HepG2 (cell line): Measurements from ENCODE around the gene RPL22L1. TPM values are rescaled to one million over a fixed set of nuclear protein-coding genes. Genes with fewer than 3 reads are reported as not detected.

Experiments
- ATAC-seq: fragments of 200-7000 bp; cut with Tn5 transposase; 3 replicates; pipeline ENCODE4 v1.9.1; 2020; ENCODE audit warnings: mild to moderate bottlenecking, moderate library complexity
- BruUV-seq: library from RNA; stranded (reverse); fragments of 400-500 nt; replicated peaks from 2 replicates; lab custom pipeline; 2021; lab: Mats Ljungman, UMichigan
- CTCF ChIA-PET: fragments of 300-600 bp; formaldehyde crosslinking; extraction: SDS; loops from one replicate; lab custom pipeline; 2021; ENCODE audit warnings: low total read pairs, inconsistent platforms, low intra/inter-chr PET ratio; lab: Yijun Ruan, JAX
- POLR2A ChIA-PET: fragments of 350-600 bp; sonication (Branson Sonifier 250); formaldehyde crosslinking; loops from one replicate; lab custom pipeline; 2020; ENCODE audit warnings: antibody characterized with exemption, inconsistent platforms; lab: Yijun Ruan, JAX
- DNase-seq: peaks from one replicate; pipeline ENCODE4 v3.0.0-alpha.2; 2015; ENCODE audit warnings: low spot score
- FAIRE-seq: peaks from 3 replicates; lab custom pipeline; 2011; peaks lifted over from hg19 to GRCh38; lab: Jason Lieb, UNC
- H2AFZ ChIP-seq: one replicate; pipeline ENCODE4 v1.6.1; 2011; ENCODE audit warnings: low read length, inconsistent platforms
- H3K27ac ChIP-seq: fragments of 300-600 bp; 3 replicates; pipeline ENCODE4 v1.8.0; 2011; ENCODE audit warnings: mixed run types, mild to moderate bottlenecking, mixed read lengths, low read length, inconsistent platforms; ENCODE audit not compliant: insufficient read depth; ENCODE audit errors: extremely low read length
- H3K27me3 ChIP-seq, 2 experiments: fragments of 200-600 bp in 1 of 2; 2 replicates in 1 of 2; 3 replicates in 1 of 2; pipeline versions ENCODE4 v1.6.0 to v1.8.0; 2011; ENCODE audit warnings: low read length in 2 of 2, mild to moderate bottlenecking in 2 of 2, moderate library complexity in 2 of 2, inconsistent platforms in 1 of 2; ENCODE audit not compliant: insufficient read depth in 2 of 2, control insufficient read depth in 1 of 2
- H3K36me3 ChIP-seq, 2 experiments: fragments of 200-600 bp in 1 of 2; replicated peaks in 1 of 2; 2 replicates in 1 of 2; 3 replicates in 1 of 2; pipeline versions ENCODE4 v1.5.1 to v1.8.0; 2011; ENCODE audit warnings: low read length in 2 of 2, inconsistent platforms in 1 of 2; ENCODE audit not compliant: insufficient read depth in 2 of 2, control insufficient read depth in 1 of 2
- H3K4me1 ChIP-seq: 2 replicates; pipeline ENCODE4 v1.5.1; 2012; ENCODE audit warnings: low read length, inconsistent platforms; ENCODE audit not compliant: insufficient read depth
- H3K4me2 ChIP-seq: 2 replicates; pipeline ENCODE4 v1.6.0; 2011; ENCODE audit warnings: low read depth, low read length, inconsistent platforms
- H3K4me3 ChIP-seq, 3 experiments: fragments of 200-600 bp in 1 of 3; sonication (generic), shearing (Covaris generic) in 1 of 3; replicated peaks in 1 of 3; 2 replicates each; pipeline ENCODE4 v1.5.1; 2011 to 2016; ENCODE audit warnings: low read length in 3 of 3, inconsistent platforms in 2 of 3, low read depth in 2 of 3, mild to moderate bottlenecking in 2 of 3, control low read depth in 1 of 3, mixed read lengths in 1 of 3; ENCODE audit not compliant: insufficient read depth in 1 of 3
- H3K79me2 ChIP-seq: one replicate; pipeline ENCODE4 v1.6.1; 2011; ENCODE audit warnings: low read length, inconsistent platforms; ENCODE audit not compliant: insufficient read depth
- H3K9ac ChIP-seq: 2 replicates; pipeline ENCODE4 v1.6.0; 2011; ENCODE audit warnings: mild to moderate bottlenecking, low read depth, low read length, inconsistent platforms; ENCODE audit not compliant: insufficient read depth
- H3K9me3 ChIP-seq: 2 replicates; pipeline ENCODE4 v1.5.1; 2012; ENCODE audit warnings: mild to moderate bottlenecking, low read length
- H4K20me1 ChIP-seq: 2 replicates; pipeline ENCODE4 v1.6.0; 2011; ENCODE audit warnings: inconsistent platforms, mild to moderate bottlenecking, low read length, moderate library complexity; ENCODE audit not compliant: insufficient read depth
- CBX2 ChIP-seq, 2 experiments: fragments of 200-600 bp in 1 of 2; sonication (generic); formaldehyde crosslinking in 1 of 2; IDR thresholded peaks; 2 replicates each; pipeline versions ENCODE4 v1.7.0 to v1.8.1; 2018 to 2022; ENCODE audit warnings: low read depth in 2 of 2, low read length in 1 of 2, mild to moderate bottlenecking in 1 of 2, missing genetic modification reagents in 1 of 2
- HMG20A ChIP-seq: IDR thresholded peaks from 2 replicates; pipeline ENCODE4 v1.6.1; 2016; ENCODE audit warnings: borderline replicate concordance
- JUN ChIP-seq: sonication (generic); formaldehyde crosslinking; IDR thresholded peaks from 2 replicates; pipeline ENCODE4 v1.4.0; 2020; ENCODE audit warnings: mild to moderate bottlenecking, missing genetic modification reagents
- MEIS1 ChIP-seq: sonication (generic); formaldehyde crosslinking; IDR thresholded peaks from 2 replicates; pipeline ENCODE4 v1.9.0; 2021; ENCODE audit warnings: mild to moderate bottlenecking, missing genetic modification reagents, moderate library complexity, borderline replicate concordance
- MLXIP ChIP-seq: sonication (generic); formaldehyde crosslinking; IDR thresholded peaks from 2 replicates; pipeline ENCODE4 v1.9.0; 2021; ENCODE audit warnings: missing genetic modification reagents, borderline replicate concordance
- NONO ChIP-seq, 2 experiments: fragments of 450-650 bp in 1 of 2; sonication (generic) in 1 of 2; formaldehyde crosslinking in 1 of 2; IDR thresholded peaks in 1 of 2; conservative IDR thresholded peaks in 1 of 2; 2 replicates each; pipeline versions ENCODE4 v1.6.1 to v1.8.0; 2017 to 2022; ENCODE audit warnings: mild to moderate bottlenecking in 1 of 2, missing genetic modification reagents in 1 of 2, moderate library complexity in 1 of 2
- PAF1 ChIP-seq: IDR thresholded peaks from 2 replicates; pipeline ENCODE4 v1.6.1; 2016; ENCODE audit warnings: missing genetic modification reagents, missing compliant biosample characterization
- PATZ1 ChIP-seq: sonication (generic); formaldehyde crosslinking; IDR thresholded peaks from 2 replicates; pipeline ENCODE4 v1.4.0; 2020; ENCODE audit warnings: missing genetic modification reagents
- PRDM15 ChIP-seq: sonication (generic); formaldehyde crosslinking; IDR thresholded peaks from 2 replicates; pipeline ENCODE4 v1.4.0; 2020; ENCODE audit warnings: missing genetic modification reagents
- SRSF9 ChIP-seq: fragments of 200-400 bp; formaldehyde crosslinking; IDR thresholded peaks from 2 replicates; pipeline ENCODE4 v1.6.1; 2018; ENCODE audit warnings: borderline replicate concordance, mild to moderate bottlenecking, low read depth, low read length; ENCODE audit not compliant: insufficient read depth, poor library complexity, severe bottlenecking
- TFDP1 ChIP-seq: IDR thresholded peaks from 2 replicates; pipeline ENCODE4 v1.6.1; 2016; ENCODE audit warnings: missing compliant biosample characterization, missing genetic modification reagents, borderline replicate concordance
- ZFP62 ChIP-seq: sonication (generic); formaldehyde crosslinking; IDR thresholded peaks from 2 replicates; pipeline ENCODE4 v1.4.0; 2020; ENCODE audit warnings: missing genetic modification reagents
- ZNF543 ChIP-seq: sonication (generic); formaldehyde crosslinking; IDR thresholded peaks from 2 replicates; pipeline ENCODE4 v1.4.0; 2020; ENCODE audit warnings: mild to moderate bottlenecking, missing genetic modification reagents
- ZNF652 ChIP-seq: IDR thresholded peaks from 2 replicates; pipeline ENCODE4 v1.6.1; 2016; ENCODE audit warnings: low read depth, borderline replicate concordance
- ZNF713 ChIP-seq: sonication (generic); formaldehyde crosslinking; IDR thresholded peaks from 2 replicates; pipeline ENCODE4 v1.4.0; 2020; ENCODE audit warnings: mild to moderate bottlenecking, missing genetic modification reagents
- WGBS: methylation state at CpG from one replicate; pipeline ENCODE4 v1.1.6; 2017; ENCODE audit warnings: low lambda C conversion rate; 5-methylcytosine and 5-hydroxymethylcytosine counted together
- in situ Hi-C: cut with HindIII; loops from 2 replicates; pipeline ENCODE4 v1.10.0; 2017; ENCODE audit warnings: low pct_unique_long_range_greater_than_20kb; ENCODE audit not compliant: extremely low pct_ligation_motif_present
- intact Hi-C: fragments of 100-400 bp; cut with micrococcal nuclease; formaldehyde crosslinking; loops from one replicate; pipeline ENCODE4 v1.10.0; 2022; ENCODE audit not compliant: unreplicated experiment
- polyA plus RNA-seq, 8 experiments: library from polyadenylated mRNA; depleted of rRNA in 3 of 8; stranded (reverse) in 7 of 8; unstranded in 1 of 8; fragments of >200 nt; fragmentation: Illumina TruSeq in 4 of 8; extraction: Trizol in 4 of 8; gene quantifications; 2 replicates each; pipeline versions ENCODE4 v1.2.1 to v1.2.3, GENCODE V29; 2011 to 2016; ENCODE audit warnings: low read depth in 4 of 8, missing spikeins in 1 of 8, mixed read lengths in 1 of 8; ENCODE audit not compliant: insufficient read depth in 1 of 8
- total RNA-seq, 5 experiments: library from RNA; depleted of rRNA; stranded (reverse); fragments of >200 nt; fragmentation: Illumina TruSeq; extraction: Trizol; gene quantifications; 2 replicates each; pipeline ENCODE4 v1.2.3, GENCODE V29; 2016; ENCODE audit warnings: low read depth in 1 of 5

The RPL22L1 gene
- total and polyA plus RNA-seq, 2 of the 13 experiments (the other 11 are each of a cell fraction or from before 2014, with no cell fraction given): 42.7 to 152 TPM

GRCh38 chr3:170918715-170919114 lies 48.7 kb upstream of the RPL22L1 start:
- 0% methylated on average over 1 of the region's 4 CpGs for WGBS
- in situ Hi-C loops: no loop called here
- DNase-seq: no peak
- ChIA-PET POLR2A (no interaction called here), CTCF (no interaction called here)
- no peaks in the 10 kb centered on the region for H3K36me3 ChIP-seq
- FAIRE-seq: no peak
- H4K20me1 ChIP-seq: no peaks in the 10 kb centered on the region
- no TSS peak for BruUV-seq
- intact Hi-C loops: no loop called here
- H3K27me3 ChIP-seq: 0 out of 5 replicates have a peak, but pooled peaks cover 0 to 2% of the 10 kb centered on the region in 2 experiments
- H3K27ac ChIP-seq: no peak overlapping the region
- H3K4me2 ChIP-seq: no peak overlapping the region
- no peak overlapping the region for H3K9ac ChIP-seq
- no peak overlapping the region for H3K4me3 ChIP-seq
- H3K4me1 ChIP-seq: no peaks in the 10 kb centered on the region
- no peak for ATAC-seq
- H3K9me3 ChIP-seq: peaks cover 34% of the 10 kb centered on the region
- H3K79me2 ChIP-seq: no peaks in the 10 kb centered on the region
- no peak overlapping the region for H2AFZ ChIP-seq
- TF ChIP-seq ZNF543 (CRISPR knock-in tag) (no peak), JUN (CRISPR knock-in tag) (no peak), ZNF652 (CRISPR knock-in tag) (no peak), PATZ1 (CRISPR knock-in tag) (no peak), SRSF9 (no peak), CBX2 (IDR thresholded peaks at IDR 0.05; ENCODE audit: low read depth, low read length) (no peak), CBX2 (CRISPR knock-in tag; IDR thresholded peaks at IDR 0.05; ENCODE audit: low read depth) (no peak), NONO (IDR thresholded peaks at IDR 0.05) (no peak), NONO (CRISPR knock-in tag; conservative IDR thresholded peaks at IDR 0.05) (no peak), PAF1 (no peak), TFDP1 (no peak), MEIS1 (no peak), ZNF713 (CRISPR knock-in tag) (no peak), PRDM15 (CRISPR knock-in tag) (no peak), MLXIP (CRISPR knock-in tag) (no peak), ZFP62 (CRISPR knock-in tag) (no peak), HMG20A (CRISPR knock-in tag) (no peak)
